ENCODE measurements around the gene RPTOR.

Gene RPTOR

DNA sequence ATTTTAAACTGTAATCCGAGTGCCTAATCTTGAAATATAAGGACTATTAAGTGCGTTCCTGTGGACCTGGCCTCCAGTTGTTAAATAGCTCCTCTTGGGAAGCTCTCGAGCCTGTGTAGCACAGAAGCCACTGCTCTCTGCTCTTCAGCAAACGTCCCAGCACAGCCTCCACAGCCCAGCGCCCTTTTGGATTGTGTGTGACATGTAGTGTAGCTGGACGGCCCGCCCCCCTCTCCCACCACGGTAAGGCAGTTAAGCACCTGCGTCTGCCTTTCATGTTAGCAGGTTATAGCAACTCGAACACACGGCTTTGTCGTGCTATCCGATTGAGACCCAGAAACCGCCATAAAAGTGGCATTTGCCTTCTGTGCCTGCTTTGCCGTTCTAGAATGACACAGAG lies 367.8 kb downstream of the RPTOR start:
- no peaks in the 10 kb centered on the region for H3K9me3 ChIP-seq (ENCODE audit: control insufficient read depth, low read length)
- H3K4me3 ChIP-seq (ENCODE audit: insufficient read depth, low read depth, low read length, poor library complexity, severe bottlenecking): no peak overlapping the region
- H3K36me3 ChIP-seq (ENCODE audit: control insufficient read depth, insufficient read depth, low read length): peaks cover 23% of the 10 kb centered on the region
- no peaks in the 10 kb centered on the region for H3K27me3 ChIP-seq (replicated peaks; ENCODE audit: control insufficient read depth, insufficient read depth, low read length, poor library complexity, severe bottlenecking)
- H3K4me1 ChIP-seq (ENCODE audit: control insufficient read depth, insufficient read depth, low read length, poor library complexity, severe bottlenecking): no peaks in the 10 kb centered on the region
- DNase-seq: no peak
- no peak overlapping the region for H3K27ac ChIP-seq (ENCODE audit: insufficient read depth, low read length, poor library complexity, severe bottlenecking)

DNA sequence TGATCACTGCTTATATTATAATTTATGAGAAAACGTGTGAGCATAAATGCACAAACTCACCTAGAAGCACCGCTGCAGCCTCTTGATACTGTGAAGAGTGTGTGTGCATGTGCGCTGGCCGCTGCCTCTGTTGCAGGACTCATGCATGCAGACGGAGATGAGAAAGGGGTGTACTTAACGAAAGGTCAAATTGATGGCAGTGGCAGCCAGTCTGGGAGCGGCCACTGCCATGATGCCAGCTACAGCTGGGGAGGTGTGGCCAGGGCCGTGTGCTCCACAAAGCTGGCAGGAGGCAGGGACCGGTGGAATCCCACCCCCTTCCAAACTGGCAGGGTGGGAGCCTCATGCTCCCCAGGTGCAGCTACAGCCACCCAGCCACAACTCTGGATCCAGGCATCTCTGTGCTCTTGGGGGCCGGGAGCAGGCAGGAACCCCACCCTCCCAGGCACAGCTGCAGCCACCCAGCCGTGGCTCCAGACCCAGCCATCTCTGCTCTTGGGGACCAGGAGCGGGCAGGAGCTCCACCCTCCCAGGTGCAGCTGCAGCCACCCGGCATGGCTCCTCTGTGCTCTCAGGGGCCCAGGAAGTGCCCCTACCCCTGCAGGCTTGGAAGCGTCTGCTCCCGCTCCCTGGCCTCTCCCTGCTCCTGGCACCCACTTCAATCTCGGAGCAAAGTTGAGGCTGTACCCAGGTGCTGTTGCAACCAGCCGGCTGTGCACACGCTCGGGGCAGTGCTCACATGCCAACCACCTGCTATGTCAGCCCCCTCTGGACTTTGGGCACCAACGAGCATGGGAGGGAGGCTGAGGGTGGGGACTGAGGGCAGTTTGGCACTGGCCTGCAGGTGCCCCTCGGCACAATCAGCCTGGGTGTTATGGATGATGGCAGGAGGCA lies 369.5 kb downstream of the RPTOR start:
- Histone ChIP-seq H3K27ac (ENCODE audit: insufficient read depth, low read length, poor library complexity, severe bottlenecking) (no peak overlapping the region), H3K36me3 (ENCODE audit: control insufficient read depth, insufficient read depth, low read length) (peaks cover 26% of the 10 kb centered on the region), H3K4me3 (ENCODE audit: insufficient read depth, low read depth, low read length, poor library complexity, severe bottlenecking) (no peak overlapping the region), H3K27me3 (replicated peaks; ENCODE audit: control insufficient read depth, insufficient read depth, low read length, poor library complexity, severe bottlenecking) (no peaks in the 10 kb centered on the region), H3K4me1 (ENCODE audit: control insufficient read depth, insufficient read depth, low read length, poor library complexity, severe bottlenecking) (no peaks in the 10 kb centered on the region), H3K9me3 (ENCODE audit: control insufficient read depth, low read length) (no peaks in the 10 kb centered on the region)
- no peak for DNase-seq

DNA sequence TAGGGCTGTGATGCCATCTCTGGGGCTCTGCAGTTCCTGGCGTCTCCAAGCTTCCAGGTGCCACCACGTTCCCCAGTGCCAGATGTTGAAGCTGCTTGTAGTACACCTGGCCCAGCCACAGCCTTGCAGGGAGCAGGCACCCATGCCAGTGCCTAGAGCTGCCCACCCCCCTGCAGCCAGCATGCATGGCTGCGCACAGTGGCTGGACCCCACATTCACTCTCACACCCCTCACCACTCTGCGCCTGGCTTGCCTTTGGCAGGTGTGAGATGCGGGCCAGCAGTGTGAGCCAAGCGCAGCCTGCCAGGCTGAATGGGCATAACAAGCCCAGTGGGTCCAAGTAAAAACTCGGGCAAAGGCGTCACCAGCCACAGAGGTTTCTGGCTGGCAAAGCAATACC lies 371.6 kb downstream of the RPTOR start:
- Histone ChIP-seq H3K36me3 (ENCODE audit: control insufficient read depth, insufficient read depth, low read length) (peaks cover 22% of the 10 kb centered on the region), H3K27me3 (replicated peaks; ENCODE audit: control insufficient read depth, insufficient read depth, low read length, poor library complexity, severe bottlenecking) (no peaks in the 10 kb centered on the region), H3K4me3 (ENCODE audit: insufficient read depth, low read depth, low read length, poor library complexity, severe bottlenecking) (no peak overlapping the region), H3K4me1 (ENCODE audit: control insufficient read depth, insufficient read depth, low read length, poor library complexity, severe bottlenecking) (no peaks in the 10 kb centered on the region), H3K9me3 (ENCODE audit: control insufficient read depth, low read length) (no peaks in the 10 kb centered on the region), H3K27ac (ENCODE audit: insufficient read depth, low read length, poor library complexity, severe bottlenecking) (no peak overlapping the region)
- DNase-seq: no peak

DNA sequence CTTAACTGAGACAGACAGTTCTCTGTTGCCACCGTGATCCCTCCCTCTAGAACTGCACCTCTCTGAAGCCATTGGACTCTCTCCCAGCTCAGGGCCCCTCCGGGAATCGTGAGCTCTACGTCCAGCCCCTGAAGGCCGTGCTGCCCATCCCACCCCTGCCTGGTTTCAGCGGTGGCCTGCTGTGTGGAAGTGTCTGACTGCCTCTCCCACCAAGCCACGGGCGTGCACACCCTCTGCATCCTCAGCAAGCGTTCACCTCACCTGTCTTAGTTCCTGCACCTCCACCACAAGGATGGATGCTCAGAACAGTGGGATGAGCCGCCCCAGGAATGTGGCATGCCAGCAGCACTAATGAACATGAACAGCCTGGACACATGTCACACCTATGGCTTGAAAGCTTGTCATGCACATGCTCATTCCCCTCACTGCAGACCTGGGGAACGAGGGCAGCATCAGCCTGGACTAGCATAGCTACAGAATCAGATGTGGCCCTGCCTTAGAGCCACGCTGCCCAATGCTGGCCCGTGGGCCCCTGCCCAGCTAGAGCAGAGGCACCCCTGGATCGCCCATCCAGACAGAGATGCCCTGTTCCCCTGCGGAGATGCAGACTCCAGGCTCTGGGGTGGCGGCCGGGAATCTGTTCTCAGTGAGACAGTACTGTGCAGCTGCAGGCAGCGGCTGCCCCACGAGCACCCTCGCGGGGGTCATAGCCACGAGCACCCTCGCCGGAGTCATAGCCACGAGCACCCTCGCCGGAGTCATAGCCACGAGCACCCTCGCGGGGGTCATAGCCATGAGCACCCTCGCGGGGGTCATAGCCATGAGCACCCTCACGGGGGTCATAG lies 373.3 kb downstream of the RPTOR start:
- no peak overlapping the region for H3K4me3 ChIP-seq (ENCODE audit: insufficient read depth, low read depth, low read length, poor library complexity, severe bottlenecking)
- H3K27me3 ChIP-seq (replicated peaks; ENCODE audit: control insufficient read depth, insufficient read depth, low read length, poor library complexity, severe bottlenecking): no peaks in the 10 kb centered on the region
- DNase-seq: no peak
- H3K27ac ChIP-seq (ENCODE audit: insufficient read depth, low read length, poor library complexity, severe bottlenecking): no peak overlapping the region
- H3K36me3 ChIP-seq (ENCODE audit: control insufficient read depth, insufficient read depth, low read length): peaks cover 25% of the 10 kb centered on the region
- no peaks in the 10 kb centered on the region for H3K4me1 ChIP-seq (ENCODE audit: control insufficient read depth, insufficient read depth, low read length, poor library complexity, severe bottlenecking)
- no peaks in the 10 kb centered on the region for H3K9me3 ChIP-seq (ENCODE audit: control insufficient read depth, low read length)

DNA sequence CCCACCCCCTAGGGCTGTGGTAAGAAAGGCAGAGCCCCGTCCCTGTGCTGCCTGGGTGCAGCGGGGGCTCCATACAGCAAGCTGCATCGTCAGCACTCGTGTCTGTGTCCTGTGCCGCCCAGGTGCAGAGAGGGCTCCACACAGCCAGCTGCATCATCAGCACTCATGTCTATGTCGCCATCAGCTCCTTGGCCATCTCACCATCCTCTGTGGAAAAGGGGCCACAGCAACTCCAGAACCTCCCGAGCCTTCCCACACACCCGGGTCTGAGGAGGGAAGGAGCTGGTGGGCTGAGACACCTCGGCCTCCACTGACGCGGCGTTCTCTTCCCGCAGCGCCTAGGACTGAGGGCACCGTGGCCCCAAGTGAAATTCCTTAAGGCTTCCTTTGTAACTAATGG lies 374.1 kb downstream of the RPTOR start:
- no peaks in the 10 kb centered on the region for H3K9me3 ChIP-seq (ENCODE audit: control insufficient read depth, low read length)
- DNase-seq: no peak
- H3K27ac ChIP-seq (ENCODE audit: insufficient read depth, low read length, poor library complexity, severe bottlenecking): no peak overlapping the region
- no peaks in the 10 kb centered on the region for H3K27me3 ChIP-seq (replicated peaks; ENCODE audit: control insufficient read depth, insufficient read depth, low read length, poor library complexity, severe bottlenecking)
- no peaks in the 10 kb centered on the region for H3K4me1 ChIP-seq (ENCODE audit: control insufficient read depth, insufficient read depth, low read length, poor library complexity, severe bottlenecking)
- no peak overlapping the region for H3K4me3 ChIP-seq (ENCODE audit: insufficient read depth, low read depth, low read length, poor library complexity, severe bottlenecking)
- peaks cover 30% of the 10 kb centered on the region for H3K36me3 ChIP-seq (ENCODE audit: control insufficient read depth, insufficient read depth, low read length)

DNA sequence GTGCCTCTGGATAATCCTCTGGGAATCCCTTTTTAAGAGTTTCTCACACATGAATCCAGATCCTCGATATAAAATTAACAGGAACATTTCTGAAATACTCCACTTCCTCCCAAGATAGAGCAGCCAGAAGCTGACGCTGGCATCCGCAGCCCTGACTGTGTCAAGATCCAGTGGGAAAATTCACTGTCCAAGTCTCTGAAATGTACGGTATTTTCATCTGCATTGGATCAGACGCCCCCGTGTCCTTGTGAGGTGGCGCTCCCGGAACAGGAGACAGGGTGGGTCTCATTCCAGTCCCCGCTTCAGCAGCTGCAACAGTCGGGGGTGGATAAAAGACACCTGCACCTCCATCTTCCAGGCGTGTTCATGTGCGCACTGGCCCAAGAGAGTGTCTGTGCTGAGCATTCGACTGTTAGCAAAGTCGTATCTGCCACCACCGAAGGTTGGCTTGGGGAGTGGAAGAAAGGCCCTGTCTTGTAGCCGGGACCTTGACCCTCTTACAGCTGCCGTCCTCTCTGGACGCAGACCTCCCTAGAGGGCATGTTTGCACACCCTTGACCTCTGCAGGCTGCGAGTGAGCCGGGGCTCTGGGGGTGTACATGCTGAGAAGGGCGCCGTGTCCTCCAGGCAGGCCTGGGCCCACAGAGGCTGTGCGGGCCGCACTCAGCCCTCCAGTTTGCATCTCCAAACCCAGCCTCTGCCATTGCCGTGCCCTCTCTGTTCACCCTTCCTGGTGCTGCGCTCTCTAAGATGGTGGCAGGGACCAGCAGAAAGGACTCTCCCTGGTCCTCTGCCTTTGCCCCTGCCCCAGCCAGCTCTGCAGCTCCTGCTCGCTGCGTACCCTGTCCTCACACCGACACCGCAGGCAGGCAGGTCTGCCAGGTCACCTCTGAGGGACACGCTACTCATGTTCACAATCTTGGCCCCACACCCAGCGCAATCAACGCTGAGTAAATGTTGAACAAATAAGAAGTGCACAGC lies 375.0 kb downstream of the RPTOR start:
- no peak overlapping the region for H3K27ac ChIP-seq (ENCODE audit: insufficient read depth, low read length, poor library complexity, severe bottlenecking)
- no peak for DNase-seq
- H3K9me3 ChIP-seq (ENCODE audit: control insufficient read depth, low read length): no peaks in the 10 kb centered on the region
- H3K4me3 ChIP-seq (ENCODE audit: insufficient read depth, low read depth, low read length, poor library complexity, severe bottlenecking): no peak overlapping the region
- H3K4me1 ChIP-seq (ENCODE audit: control insufficient read depth, insufficient read depth, low read length, poor library complexity, severe bottlenecking): no peaks in the 10 kb centered on the region
- H3K36me3 ChIP-seq (ENCODE audit: control insufficient read depth, insufficient read depth, low read length): peaks cover 39% of the 10 kb centered on the region
- no peaks in the 10 kb centered on the region for H3K27me3 ChIP-seq (replicated peaks; ENCODE audit: control insufficient read depth, insufficient read depth, low read length, poor library complexity, severe bottlenecking)

DNA sequence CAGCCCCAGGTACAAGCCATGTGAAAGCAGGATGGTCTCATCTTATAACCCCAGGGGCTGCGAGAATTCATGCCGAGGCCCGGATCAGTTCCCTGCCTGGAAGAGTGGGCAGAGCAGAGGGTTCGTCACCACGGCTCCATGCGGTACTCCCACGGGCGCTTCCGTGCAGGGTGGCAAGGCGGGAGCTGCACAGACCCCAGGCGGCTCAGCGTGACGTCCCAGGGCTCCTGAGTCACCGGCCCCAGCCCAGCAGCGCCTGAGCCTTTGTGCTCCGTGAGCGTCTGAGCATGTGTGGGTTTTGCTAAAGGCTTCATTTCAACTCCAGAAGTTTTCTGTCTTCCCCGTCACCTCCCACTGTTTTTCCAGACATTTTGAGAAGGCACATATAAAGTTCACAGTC lies 375.8 kb downstream of the RPTOR start:
- Histone ChIP-seq H3K9me3 (ENCODE audit: control insufficient read depth, low read length) (no peaks in the 10 kb centered on the region), H3K4me1 (ENCODE audit: control insufficient read depth, insufficient read depth, low read length, poor library complexity, severe bottlenecking) (no peaks in the 10 kb centered on the region), H3K36me3 (ENCODE audit: control insufficient read depth, insufficient read depth, low read length) (peaks cover 47% of the 10 kb centered on the region), H3K4me3 (ENCODE audit: insufficient read depth, low read depth, low read length, poor library complexity, severe bottlenecking) (no peak overlapping the region), H3K27ac (ENCODE audit: insufficient read depth, low read length, poor library complexity, severe bottlenecking) (no peak overlapping the region), H3K27me3 (replicated peaks; ENCODE audit: control insufficient read depth, insufficient read depth, low read length, poor library complexity, severe bottlenecking) (no peaks in the 10 kb centered on the region)
- no peak for DNase-seq

DNA sequence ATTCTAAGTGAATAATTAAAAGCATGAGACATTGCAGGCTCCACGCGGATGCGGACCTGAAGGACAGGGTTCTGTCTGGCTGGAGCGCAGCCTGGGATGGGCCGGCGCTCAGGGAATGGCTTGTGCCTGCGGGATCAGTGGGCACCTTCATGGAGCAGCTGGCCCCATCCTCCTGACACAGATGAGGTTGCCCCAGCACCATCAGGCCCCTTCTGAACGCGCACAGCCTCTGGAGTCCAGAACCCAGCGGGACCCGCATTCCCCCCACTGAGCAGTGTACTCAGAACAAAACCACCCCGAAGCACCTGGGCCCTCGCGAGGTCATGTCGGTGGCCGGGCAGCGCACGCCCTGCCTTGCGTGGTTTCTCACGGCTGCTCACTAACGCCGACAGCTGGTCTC lies 376.5 kb downstream of the RPTOR start:
- Histone ChIP-seq H3K4me1 (ENCODE audit: control insufficient read depth, insufficient read depth, low read length, poor library complexity, severe bottlenecking) (no peaks in the 10 kb centered on the region), H3K27ac (ENCODE audit: insufficient read depth, low read length, poor library complexity, severe bottlenecking) (no peak overlapping the region), H3K36me3 (ENCODE audit: control insufficient read depth, insufficient read depth, low read length) (peaks cover 50% of the 10 kb centered on the region), H3K27me3 (replicated peaks; ENCODE audit: control insufficient read depth, insufficient read depth, low read length, poor library complexity, severe bottlenecking) (no peaks in the 10 kb centered on the region), H3K4me3 (ENCODE audit: insufficient read depth, low read depth, low read length, poor library complexity, severe bottlenecking) (no peak overlapping the region), H3K9me3 (ENCODE audit: control insufficient read depth, low read length) (no peaks in the 10 kb centered on the region)
- DNase-seq: no peak

DNA sequence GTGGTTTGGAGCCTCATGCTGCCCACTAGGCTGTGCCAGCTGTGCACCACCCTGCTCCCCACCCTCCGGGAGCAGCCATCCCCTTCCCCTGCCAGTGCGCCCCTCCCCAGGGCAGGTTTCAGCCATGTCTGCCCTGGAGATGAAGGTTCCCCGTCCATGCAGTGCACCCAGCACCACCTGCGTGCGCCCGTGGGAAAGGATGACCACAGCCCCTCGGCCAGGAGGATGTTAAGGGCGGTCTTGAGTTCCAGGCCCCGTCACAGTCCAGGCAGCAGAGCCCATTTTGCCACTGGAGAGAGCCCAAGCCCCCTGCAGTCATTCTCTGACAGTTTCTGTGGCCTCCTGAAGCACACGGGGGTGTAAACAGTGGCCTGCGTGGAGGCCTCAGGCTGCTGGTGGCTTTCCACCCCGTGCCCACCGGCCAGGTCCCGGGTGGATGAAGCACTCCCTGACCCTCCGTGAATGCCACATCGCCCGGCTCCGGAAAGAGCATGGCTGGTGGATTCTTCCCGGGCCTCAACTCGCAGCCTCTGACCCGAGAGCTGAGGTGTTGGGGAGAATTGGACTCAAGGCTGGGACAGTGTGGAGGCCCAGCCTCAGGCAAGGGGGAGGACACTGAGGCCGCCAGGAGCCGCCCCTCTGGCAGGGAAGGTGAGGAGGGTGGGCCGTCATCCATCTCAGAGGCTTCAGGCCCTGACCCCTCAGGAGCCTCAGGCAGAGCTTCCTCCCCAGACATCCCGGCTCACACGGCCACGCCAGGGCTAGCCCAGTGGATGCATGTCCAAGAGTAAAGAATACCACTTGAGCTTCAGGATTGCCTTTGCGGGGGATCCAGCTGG lies 377.3 kb downstream of the RPTOR start:
- no peaks in the 10 kb centered on the region for H3K4me1 ChIP-seq (ENCODE audit: control insufficient read depth, insufficient read depth, low read length, poor library complexity, severe bottlenecking)
- no peak overlapping the region for H3K4me3 ChIP-seq (ENCODE audit: insufficient read depth, low read depth, low read length, poor library complexity, severe bottlenecking)
- no peak overlapping the region for H3K27ac ChIP-seq (ENCODE audit: insufficient read depth, low read length, poor library complexity, severe bottlenecking)
- no peak for DNase-seq
- H3K36me3 ChIP-seq (ENCODE audit: control insufficient read depth, insufficient read depth, low read length): peaks cover 54% of the 10 kb centered on the region
- H3K9me3 ChIP-seq (ENCODE audit: control insufficient read depth, low read length): no peaks in the 10 kb centered on the region
- no peaks in the 10 kb centered on the region for H3K27me3 ChIP-seq (replicated peaks; ENCODE audit: control insufficient read depth, insufficient read depth, low read length, poor library complexity, severe bottlenecking)

Measured in effector memory CD4-positive, alpha-beta T cell (primary cell).